ENCODE measurements around the gene KIFAP3.

KIFAP3 gene

GRCh38 chr1:169933984-169934725 is 140.3 kb downstream of the KIFAP3 start:
- TF ChIP-seq FOXM1 (IDR thresholded peaks at IDR 0.05; ENCODE audit: borderline replicate concordance, low read depth) (no peak), EP300 (IDR thresholded peaks at IDR 0.05; ENCODE audit: borderline replicate concordance) (no peak), TAF1 (IDR thresholded peaks at IDR 0.05; ENCODE audit: low read depth) (no peak), CEBPB (IDR thresholded peaks at IDR 0.05) (no peak), TCF12 (IDR thresholded peaks at IDR 0.05; ENCODE audit: low read depth) (no peak), MAX (IDR thresholded peaks at IDR 0.05) (no peak), ZBTB7A (IDR thresholded peaks at IDR 0.05; ENCODE audit: low read depth) (no peak), NFIC (IDR thresholded peaks at IDR 0.05) (no peak), REST (IDR thresholded peaks at IDR 0.05; ENCODE audit: low read depth) (no peak), RAD21 (IDR thresholded peaks at IDR 0.05; ENCODE audit: low read depth) (no peak), YY1 (IDR thresholded peaks at IDR 0.05; ENCODE audit: low read depth) (no peak), CREB1 (IDR thresholded peaks at IDR 0.05; ENCODE audit: low read depth) (no peak), TEAD4 (IDR thresholded peaks at IDR 0.05) (no peak), USF1 (IDR thresholded peaks at IDR 0.05) (no peak)

- TF ChIP-seq EGR1 (IDR thresholded peaks at IDR 0.05), result no peak
- no peak for TF ChIP-seq RAD21 (IDR thresholded peaks at IDR 0.05; ENCODE audit: low read depth)
- no peak for TF ChIP-seq USF1 (IDR thresholded peaks at IDR 0.05)
- TF ChIP-seq ZBTB7A (IDR thresholded peaks at IDR 0.05; ENCODE audit: low read depth), result no peak
- TF ChIP-seq YY1 (IDR thresholded peaks at IDR 0.05; ENCODE audit: low read depth), result no peak
- no peak for TF ChIP-seq REST (IDR thresholded peaks at IDR 0.05; ENCODE audit: low read depth)
- no peak for TF ChIP-seq FOXM1 (IDR thresholded peaks at IDR 0.05; ENCODE audit: borderline replicate concordance, low read depth)
- TF ChIP-seq CREB1 (IDR thresholded peaks at IDR 0.05; ENCODE audit: low read depth), result no peak
- no peak for TF ChIP-seq TEAD4 (IDR thresholded peaks at IDR 0.05)
Measured at GRCh38 chr1:169931795-169932231, 142.7 kb downstream of the KIFAP3 start.

- TF ChIP-seq NFIC (IDR thresholded peaks at IDR 0.05) (no peak), FOXM1 (IDR thresholded peaks at IDR 0.05; ENCODE audit: borderline replicate concordance, low read depth) (no peak)
Measured at GRCh38 chr1:169929210-169929526, 145.3 kb downstream of the KIFAP3 start.

GRCh38 chr1:169928438-169929209 is 145.9 kb downstream of the KIFAP3 start:
- TF ChIP-seq EP300 (IDR thresholded peaks at IDR 0.05; ENCODE audit: borderline replicate concordance) (no peak), RAD21 (IDR thresholded peaks at IDR 0.05; ENCODE audit: low read depth) (peak; percentile 76)

- TF ChIP-seq TEAD4 (IDR thresholded peaks at IDR 0.05) (no peak), TCF12 (IDR thresholded peaks at IDR 0.05; ENCODE audit: low read depth) (no peak), ZBTB7A (IDR thresholded peaks at IDR 0.05; ENCODE audit: low read depth) (no peak), CREB1 (IDR thresholded peaks at IDR 0.05; ENCODE audit: low read depth) (no peak), EGR1 (IDR thresholded peaks at IDR 0.05) (no peak), RAD21 (IDR thresholded peaks at IDR 0.05; ENCODE audit: low read depth) (no peak), NFIC (IDR thresholded peaks at IDR 0.05) (no peak), YY1 (IDR thresholded peaks at IDR 0.05; ENCODE audit: low read depth) (no peak), USF1 (IDR thresholded peaks at IDR 0.05) (no peak), EP300 (IDR thresholded peaks at IDR 0.05; ENCODE audit: borderline replicate concordance) (no peak), FOXM1 (IDR thresholded peaks at IDR 0.05; ENCODE audit: borderline replicate concordance, low read depth) (no peak), MAX (IDR thresholded peaks at IDR 0.05) (no peak), REST (IDR thresholded peaks at IDR 0.05; ENCODE audit: low read depth) (no peak), CEBPB (IDR thresholded peaks at IDR 0.05) (no peak), TAF1 (IDR thresholded peaks at IDR 0.05; ENCODE audit: low read depth) (no peak)
Measured at GRCh38 chr1:169925505-169926482, 148.7 kb downstream of the KIFAP3 start.

Measured in Ishikawa (cell line).